K562 (cell line): Measurements from ENCODE around the gene SNX27. TPM values are rescaled to one million over a fixed set of nuclear protein-coding genes. Genes with fewer than 3 reads are reported as not detected.

ENCODE experiments used
- ATAC-seq: fragments of 200-7000 bp; cut with Tn5 transposase; 3 replicates; pipeline ENCODE4 v1.9.1; 2020; ENCODE audit warnings: moderate library complexity
- BruUV-seq: library from RNA; stranded (reverse); fragments of 400-500 nt; replicated peaks from 2 replicates; lab custom pipeline; 2021; lab: Mats Ljungman, UMichigan
- CTCF ChIA-PET: fragments of 300-600 bp; formaldehyde crosslinking; extraction: SDS; loops from one replicate; lab custom pipeline; 2021; ENCODE audit warnings: low intra/inter-chr PET ratio; lab: Yijun Ruan, JAX
- POLR2A ChIA-PET: fragments of 300-600, 350-650 bp; sonication (Branson Sonifier 250); formaldehyde crosslinking; extraction: SDS; loops from one replicate; lab custom pipeline; 2021; ENCODE audit warnings: antibody characterized with exemption, inconsistent platforms; lab: Yijun Ruan, JAX
- DNase-seq, 4 experiments: peaks; one replicate each; pipeline versions ENCODE4 v3.0.0 to v3.0.0-alpha.2; 2011 to 2018; ENCODE audit warnings: low spot score in 3 of 4, mixed read lengths in 3 of 4; ENCODE audit errors: extremely low read depth in 1 of 4
- FAIRE-seq: peaks from 2 replicates; lab custom pipeline; 2011; peaks lifted over from hg19 to GRCh38; lab: Jason Lieb, UNC
- H2AFZ ChIP-seq: 2 replicates; pipeline ENCODE4 v1.6.0; 2011; ENCODE audit warnings: low read depth, low read length, control low read depth, inconsistent platforms
- H3K27ac ChIP-seq: fragments of 200-600 bp; 3 replicates; pipeline ENCODE4 v1.8.0; 2011; ENCODE audit warnings: low read depth, mild to moderate bottlenecking, control low read depth, inconsistent platforms, low read length, moderate library complexity, mixed read lengths; ENCODE audit errors: extremely low read depth
- H3K27me3 ChIP-seq, 2 experiments: fragments of 300-600 bp in 1 of 2; 2 replicates in 1 of 2; 3 replicates in 1 of 2; pipeline versions ENCODE4 v1.6.0 to v1.8.0; 2011; ENCODE audit warnings: inconsistent platforms in 2 of 2, low read length in 2 of 2, mild to moderate bottlenecking in 1 of 2, mixed read lengths in 1 of 2, moderate library complexity in 1 of 2; ENCODE audit not compliant: control insufficient read depth in 2 of 2, insufficient read depth in 2 of 2
- H3K36me3 ChIP-seq: fragments of 300-600 bp; 3 replicates; pipeline ENCODE4 v1.8.0; 2011; ENCODE audit warnings: mild to moderate bottlenecking, low read length, inconsistent platforms; ENCODE audit not compliant: control insufficient read depth, insufficient read depth
- H3K4me1 ChIP-seq, 2 experiments: fragments of 200-600 bp in 1 of 2; replicated peaks in 1 of 2; 2 replicates in 1 of 2; 3 replicates in 1 of 2; pipeline versions ENCODE4 v1.5.1 to v1.8.0; 2011; ENCODE audit warnings: inconsistent platforms in 2 of 2, low read length in 2 of 2, mild to moderate bottlenecking in 1 of 2, mixed read lengths in 1 of 2, moderate library complexity in 1 of 2; ENCODE audit not compliant: control insufficient read depth in 2 of 2, insufficient read depth in 2 of 2
- H3K4me2 ChIP-seq: 2 replicates; pipeline ENCODE4 v1.6.1; 2011; ENCODE audit warnings: low read length, control low read depth, inconsistent platforms, mixed read lengths; ENCODE audit not compliant: insufficient read depth
- H3K4me3 ChIP-seq: fragments of 200-600 bp; sonication (generic), shearing (Covaris generic); 2 replicates; pipeline ENCODE4 v1.5.1; 2016; ENCODE audit warnings: control low read depth, inconsistent platforms
- H3K79me2 ChIP-seq: fragments of 200-600 bp; 3 replicates; pipeline ENCODE4 v1.8.0; 2011; ENCODE audit warnings: low read length, inconsistent platforms; ENCODE audit not compliant: control insufficient read depth, insufficient read depth
- H3K9ac ChIP-seq, 2 experiments: 2 replicates each; pipeline versions ENCODE4 v1.6.0 to v1.6.1; 2011; ENCODE audit warnings: low read depth in 2 of 2, low read length in 2 of 2, control low read depth in 1 of 2, inconsistent platforms in 1 of 2, mild to moderate bottlenecking in 1 of 2, mixed read lengths in 1 of 2; ENCODE audit not compliant: insufficient read depth in 1 of 2
- H3K9me1 ChIP-seq: one replicate; pipeline ENCODE4 v1.6.0; 2011; ENCODE audit warnings: inconsistent platforms, mild to moderate bottlenecking, low read length, moderate library complexity; ENCODE audit not compliant: control insufficient read depth, insufficient read depth
- H3K9me3 ChIP-seq: replicated peaks from 2 replicates; pipeline ENCODE4 v1.5.1; 2011; ENCODE audit warnings: low read depth, low read length, inconsistent platforms; ENCODE audit not compliant: control insufficient read depth, insufficient read depth
- H4K20me1 ChIP-seq: replicated peaks from 2 replicates; pipeline ENCODE4 v1.6.1; 2011; ENCODE audit warnings: low read length, inconsistent platforms, mixed read lengths; ENCODE audit not compliant: control insufficient read depth, insufficient read depth
- E2F1 ChIP-seq: sonication (generic); formaldehyde crosslinking; IDR thresholded peaks from 2 replicates; pipeline ENCODE4 v1.8.1; 2023; ENCODE audit warnings: mild to moderate bottlenecking, missing genetic modification reagents, moderate library complexity
- FOSL1 ChIP-seq: fragments of 200-800 bp; sonication (Bioruptor generic); conservative IDR thresholded peaks from 2 replicates; pipeline ENCODE4 v1.6.1; 2016; ENCODE audit warnings: missing genetic modification characterization, missing compliant biosample characterization
- JUND ChIP-seq, 2 experiments: IDR thresholded peaks; 2 replicates in 1 of 2; 3 replicates in 1 of 2; pipeline ENCODE4 v1.6.1; 2011; ENCODE audit warnings: borderline replicate concordance in 2 of 2, low read depth in 2 of 2, low read length in 2 of 2, improper control_type of control experiment in 1 of 2, missing biosample characterization in 1 of 2, missing genetic modification characterization in 1 of 2, missing genetic modification reagents in 1 of 2
- SMARCB1 ChIP-seq: IDR thresholded peaks from 2 replicates; pipeline ENCODE4 v1.6.1; 2011; ENCODE audit warnings: improper control_type of control experiment, low read depth; ENCODE audit not compliant: insufficient read length
- TEAD2 ChIP-seq: fragments of 450-650 bp; IDR thresholded peaks from 2 replicates; pipeline ENCODE4 v1.6.1; 2016; ENCODE audit warnings: missing genetic modification characterization, control low read depth, missing compliant biosample characterization
- ZNF316 ChIP-seq: fragments of 450-650 bp; IDR thresholded peaks from 2 replicates; pipeline ENCODE4 v1.6.1; 2016
- ZNF830 ChIP-seq: fragments of 250-450 bp; sonication (Bioruptor Pico); IDR thresholded peaks from 2 replicates; pipeline ENCODE4 v1.5.0; 2021; ENCODE audit warnings: mild to moderate bottlenecking
- WGBS: fragments of 100-300 bp; shearing (Covaris generic); methylation state at CpG from one replicate; pipeline ENCODE4 v1.1.6; 2016; ENCODE audit warnings: low coverage, mixed read lengths; ENCODE audit not compliant: insufficient coverage; ENCODE audit errors: missing lambda C conversion rate; 5-methylcytosine and 5-hydroxymethylcytosine counted together
- in situ Hi-C: fragments of 300-500 bp; cut with MboI; formaldehyde crosslinking; loops from 4 replicates; pipeline ENCODE4 v1.15.0; 2018; ENCODE audit warnings: inconsistent platforms, mixed read lengths
- intact Hi-C: fragments of 100-400 bp; cut with micrococcal nuclease; formaldehyde crosslinking; loops from 2 replicates; pipeline ENCODE4 v1.14.2; 2022
- polyA plus RNA-seq, 8 experiments: library from polyadenylated mRNA; depleted of rRNA in 4 of 8; stranded (reverse) in 5 of 8; unstranded in 3 of 8; fragments of >200 nt; fragmentation: Nextera tagmentation in 2 of 8; fragmentation: Illumina TruSeq in 1 of 8; extraction: Ambion mirVana in 2 of 8; extraction: Trizol in 1 of 8; gene quantifications; 2 replicates each; pipeline versions ENCODE4 v1.2.1 to v1.2.3, GENCODE V29; 2011 to 2014; ENCODE audit warnings: inconsistent platforms in 1 of 8, missing spikeins in 1 of 8
- total RNA-seq, 7 experiments: library from RNA; depleted of rRNA in 6 of 7; stranded (reverse); fragments of >200 nt in 6 of 7; fragmentation: Illumina TruSeq in 2 of 7; extraction: Trizol in 2 of 7; gene quantifications; 2 replicates each; pipeline versions ENCODE4 v1.2.1 to v1.2.3, GENCODE V29; 2011 to 2021; ENCODE audit warnings: low replicate concordance in 1 of 7
- TF ChIP-seq, protein P1 (sequence below): fragments of 450-650 bp; IDR thresholded peaks from 2 replicates; pipeline ENCODE4 v1.6.1; 2016; ENCODE audit warnings: low read depth

SNX27 gene
- total and polyA plus RNA-seq, 9 of the 15 experiments (the other 6 are each of a cell fraction or from before 2014, with no cell fraction given): 4.5 to 18.7 (median 10.1) TPM

GRCh38 chr1:151619489-151620093 lies 7.7 kb downstream of the SNX27 start:
- Histone ChIP-seq H2AFZ (no peak overlapping the region), H3K4me1 (no peaks in the 10 kb centered on the region), H3K9me1 (no peaks in the 10 kb centered on the region), H3K79me2 (peaks cover 8% of the 10 kb centered on the region; the same call in 2 of the 3 replicates), H3K27ac (no peak overlapping the region), H3K9ac (no peak overlapping the region), H3K4me3 (no peak overlapping the region), H3K4me2 (no peak overlapping the region), H4K20me1 (no peaks in the 10 kb centered on the region), H3K36me3 (peaks cover 2% of the 10 kb centered on the region; the same call in 1 of the 3 replicates), H3K27me3 (no peaks in the 10 kb centered on the region), H3K9me3 (no peaks in the 10 kb centered on the region)
- ATAC-seq (peak; percentile 66), DNase-seq (no peak), FAIRE-seq (no peak)
- WGBS: 66% methylated on average over 6 of the region's 6 CpGs
- POLR2A ChIA-PET: interaction anchor here (0.6 to 1.9 kb wide), 6 partner anchors 9 to 1256 kb away, joined by 3 to 10 read pairs (median 4); partner anchors contain the start of gene RPRD2
- intact Hi-C loops (no loop called here), in situ Hi-C loops (no loop called here)
- CTCF ChIA-PET: no interaction called here
- no TSS peak for BruUV-seq
- TF ChIP-seq ZNF830 (CRISPR knock-in tag) (no peak), SMARCB1 (no peak), JUND (IDR thresholded peaks at IDR 0.05; ENCODE audit: borderline replicate concordance, low read depth, low read length) (peak; percentile 40; the same call in 1 of the 2 replicates), JUND (tag; IDR thresholded peaks at IDR 0.05; ENCODE audit: borderline replicate concordance, low read depth, low read length) (no peak), ZNF316 (no peak), FOSL1 (peak; percentile 33; the same call in 1 of the 2 replicates), TEAD2 (tag) (no peak), E2F1 (CRISPR knock-in tag) (no peak)
- TF ChIP-seq, protein P1, sequence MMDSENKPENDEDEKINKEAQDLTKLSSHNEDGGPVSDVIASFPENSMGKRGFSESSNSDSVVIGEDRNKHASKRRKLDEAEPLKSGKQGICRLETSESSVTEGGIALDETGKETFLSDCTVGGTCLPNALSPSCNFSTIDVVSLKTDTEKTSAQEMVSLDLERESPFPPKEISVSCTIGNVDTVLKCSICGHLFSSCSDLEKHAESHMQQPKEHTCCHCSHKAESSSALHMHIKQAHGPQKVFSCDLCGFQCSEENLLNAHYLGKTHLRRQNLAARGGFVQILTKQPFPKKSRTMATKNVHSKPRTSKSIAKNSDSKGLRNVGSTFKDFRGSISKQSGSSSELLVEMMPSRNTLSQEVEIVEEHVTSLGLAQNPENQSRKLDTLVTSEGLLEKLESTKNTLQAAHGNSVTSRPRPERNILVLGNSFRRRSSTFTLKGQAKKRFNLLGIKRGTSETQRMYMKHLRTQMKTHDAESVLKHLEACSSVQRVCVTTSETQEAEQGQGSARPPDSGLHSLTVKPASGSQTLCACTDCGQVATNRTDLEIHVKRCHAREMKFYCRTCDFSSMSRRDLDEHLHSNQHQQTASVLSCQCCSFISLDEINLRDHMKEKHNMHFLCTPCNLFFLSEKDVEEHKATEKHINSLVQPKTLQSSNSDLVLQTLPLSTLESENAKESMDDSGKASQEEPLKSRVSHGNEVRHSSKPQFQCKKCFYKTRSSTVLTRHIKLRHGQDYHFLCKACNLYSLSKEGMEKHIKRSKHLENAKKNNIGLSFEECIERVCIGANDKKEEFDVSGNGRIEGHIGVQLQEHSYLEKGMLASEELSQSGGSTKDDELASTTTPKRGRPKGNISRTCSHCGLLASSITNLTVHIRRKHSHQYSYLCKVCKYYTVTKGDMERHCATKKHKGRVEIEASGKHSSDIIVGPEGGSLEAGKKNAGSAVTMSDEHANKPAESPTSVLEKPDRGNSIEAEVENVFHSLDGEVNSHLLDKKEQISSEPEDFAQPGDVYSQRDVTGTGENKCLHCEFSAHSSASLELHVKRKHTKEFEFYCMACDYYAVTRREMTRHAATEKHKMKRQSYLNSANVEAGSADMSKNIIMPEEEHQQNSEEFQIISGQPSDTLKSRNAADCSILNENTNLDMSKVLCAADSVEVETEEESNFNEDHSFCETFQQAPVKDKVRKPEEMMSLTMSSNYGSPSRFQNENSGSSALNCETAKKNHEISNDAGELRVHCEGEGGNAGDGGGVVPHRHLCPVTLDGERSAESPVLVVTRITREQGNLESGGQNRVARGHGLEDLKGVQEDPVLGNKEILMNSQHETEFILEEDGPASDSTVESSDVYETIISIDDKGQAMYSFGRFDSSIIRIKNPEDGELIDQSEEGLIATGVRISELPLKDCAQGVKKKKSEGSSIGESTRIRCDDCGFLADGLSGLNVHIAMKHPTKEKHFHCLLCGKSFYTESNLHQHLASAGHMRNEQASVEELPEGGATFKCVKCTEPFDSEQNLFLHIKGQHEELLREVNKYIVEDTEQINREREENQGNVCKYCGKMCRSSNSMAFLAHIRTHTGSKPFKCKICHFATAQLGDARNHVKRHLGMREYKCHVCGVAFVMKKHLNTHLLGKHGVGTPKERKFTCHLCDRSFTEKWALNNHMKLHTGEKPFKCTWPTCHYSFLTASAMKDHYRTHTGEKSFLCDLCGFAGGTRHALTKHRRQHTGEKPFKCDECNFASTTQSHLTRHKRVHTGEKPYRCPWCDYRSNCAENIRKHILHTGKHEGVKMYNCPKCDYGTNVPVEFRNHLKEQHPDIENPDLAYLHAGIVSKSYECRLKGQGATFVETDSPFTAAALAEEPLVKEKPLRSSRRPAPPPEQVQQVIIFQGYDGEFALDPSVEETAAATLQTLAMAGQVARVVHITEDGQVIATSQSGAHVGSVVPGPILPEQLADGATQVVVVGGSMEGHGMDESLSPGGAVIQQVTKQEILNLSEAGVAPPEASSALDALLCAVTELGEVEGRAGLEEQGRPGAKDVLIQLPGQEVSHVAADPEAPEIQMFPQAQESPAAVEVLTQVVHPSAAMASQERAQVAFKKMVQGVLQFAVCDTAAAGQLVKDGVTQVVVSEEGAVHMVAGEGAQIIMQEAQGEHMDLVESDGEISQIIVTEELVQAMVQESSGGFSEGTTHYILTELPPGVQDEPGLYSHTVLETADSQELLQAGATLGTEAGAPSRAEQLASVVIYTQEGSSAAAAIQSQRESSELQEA: no peak
